MM.1S (cell line): Measurements from ENCODE around the gene THAP7.

Experiments
- DNase-seq: peaks from one replicate; pipeline ENCODE4 v3.0.0-alpha.2; 2015
- H2AFZ ChIP-seq: fragments of 300-600 bp; sonication (generic); 2 replicates; pipeline ENCODE4 v1.6.0; 2016; ENCODE audit warnings: antibody characterized with exemption, low read length
- H3F3A ChIP-seq: fragments of 300-600 bp; sonication (generic); 2 replicates; pipeline ENCODE4 v1.6.1; 2016; ENCODE audit warnings: mild to moderate bottlenecking, antibody characterized with exemption, low read length, moderate library complexity, mixed read lengths; ENCODE audit not compliant: insufficient read depth
- H3K27ac ChIP-seq: fragments of 300-600 bp; sonication (generic); 2 replicates; pipeline ENCODE4 v1.5.1; 2016; ENCODE audit warnings: mild to moderate bottlenecking, low read length
- H3K27me3 ChIP-seq: fragments of 300-600 bp; sonication (generic); replicated peaks from 2 replicates; pipeline ENCODE4 v1.6.0; 2016; ENCODE audit warnings: low read length; ENCODE audit not compliant: insufficient read depth
- H3K36me3 ChIP-seq: fragments of 300-600 bp; sonication (generic); replicated peaks from 2 replicates; pipeline ENCODE4 v1.6.1; 2016; ENCODE audit warnings: mild to moderate bottlenecking, low read length, mixed read lengths; ENCODE audit not compliant: insufficient read depth
- H3K4me1 ChIP-seq: fragments of 300-600 bp; sonication (generic); 2 replicates; pipeline ENCODE4 v1.6.1; 2016; ENCODE audit warnings: low read length, mixed read lengths
- H3K4me2 ChIP-seq: fragments of 300-600 bp; sonication (generic); 2 replicates; pipeline ENCODE4 v1.6.0; 2016; ENCODE audit warnings: low read depth, low read length
- H3K4me3 ChIP-seq: fragments of 300-600 bp; sonication (generic); 2 replicates; pipeline ENCODE4 v1.5.1; 2016; ENCODE audit warnings: low read length, mixed read lengths
- H3K79me2 ChIP-seq: fragments of 300-600 bp; sonication (generic); 2 replicates; pipeline ENCODE4 v1.6.1; 2016; ENCODE audit warnings: mixed run types, low read length, mixed read lengths
- H3K9ac ChIP-seq: fragments of 300-600 bp; sonication (generic); 2 replicates; pipeline ENCODE4 v1.6.1; 2016; ENCODE audit warnings: low read length, mixed read lengths
- H3K9me2 ChIP-seq: fragments of 300-600 bp; sonication (generic); replicated peaks from 2 replicates; pipeline ENCODE4 v1.6.1; 2016; ENCODE audit warnings: mild to moderate bottlenecking, low read length, mixed read lengths; ENCODE audit not compliant: insufficient read depth
- H3K9me3 ChIP-seq: fragments of 300-600 bp; sonication (generic); replicated peaks from 2 replicates; pipeline ENCODE4 v1.6.1; 2016; ENCODE audit warnings: mild to moderate bottlenecking, low read length, mixed read lengths; ENCODE audit not compliant: insufficient read depth
- H4K20me1 ChIP-seq: fragments of 300-600 bp; sonication (generic); 2 replicates; pipeline ENCODE4 v1.6.1; 2016; ENCODE audit warnings: mild to moderate bottlenecking, low read length, moderate library complexity, mixed read lengths; ENCODE audit not compliant: insufficient read depth
- CTCF ChIP-seq: fragments of 300-600 bp; sonication (generic); IDR thresholded peaks from 2 replicates; pipeline ENCODE4 v1.5.1; 2016; ENCODE audit warnings: antibody characterized with exemption, low read length, mixed read lengths
- EZH2 ChIP-seq: fragments of 300-600 bp; sonication (generic); optimal IDR thresholded peaks from 2 replicates; pipeline ENCODE3; 2017; ENCODE audit warnings: low read depth, mild to moderate bottlenecking, antibody characterized with exemption, low read length, mixed read lengths
- EZH2phosphoT487 ChIP-seq: fragments of 300-600 bp; sonication (generic); IDR thresholded peaks from 2 replicates; pipeline ENCODE4 v1.6.1; 2018; ENCODE audit warnings: antibody characterized with exemption, low read length

The THAP7 gene

GRCh38 chr22:21047730-21048129 is 45.8 kb upstream of the THAP7 start:
- H3K9me3 ChIP-seq: no peaks in the 10 kb centered on the region
- H4K20me1 ChIP-seq: no peaks in the 10 kb centered on the region
- H3K9ac ChIP-seq: no peak overlapping the region
- no peak for TF ChIP-seq CTCF
- H2AFZ ChIP-seq: no peak overlapping the region
- H3K27ac ChIP-seq: no peak overlapping the region
- no peak for DNase-seq
- H3K9me2 ChIP-seq: no peaks in the 10 kb centered on the region
- H3K4me3 ChIP-seq: no peak overlapping the region
- H3K4me2 ChIP-seq: no peak overlapping the region
- H3K36me3 ChIP-seq: no peaks in the 10 kb centered on the region
- no peaks in the 10 kb centered on the region for H3K27me3 ChIP-seq
- H3K4me1 ChIP-seq: peaks cover 11% of the 10 kb centered on the region
- H3F3A ChIP-seq: no peaks in the 10 kb centered on the region
- no peaks in the 10 kb centered on the region for H3K79me2 ChIP-seq

- no peak overlapping the region for H3K4me2 ChIP-seq
- H3K36me3 ChIP-seq: no peaks in the 10 kb centered on the region
- H3K27ac ChIP-seq: no peak overlapping the region
- H2AFZ ChIP-seq: no peak overlapping the region
- no peaks in the 10 kb centered on the region for H3K79me2 ChIP-seq
- no peaks in the 10 kb centered on the region for H3K9me2 ChIP-seq
- H3K9me3 ChIP-seq: no peaks in the 10 kb centered on the region
- no peaks in the 10 kb centered on the region for H4K20me1 ChIP-seq
- no peak for TF ChIP-seq CTCF
- no peak for TF ChIP-seq EZH2
- no peak for TF ChIP-seq EZH2phosphoT487
- H3K9ac ChIP-seq: no peak overlapping the region
- peaks cover 11% of the 10 kb centered on the region for H3K4me1 ChIP-seq
- no peaks in the 10 kb centered on the region for H3F3A ChIP-seq
- no peaks in the 10 kb centered on the region for H3K27me3 ChIP-seq
- no peak overlapping the region for H3K4me3 ChIP-seq
- no peak for DNase-seq
These were observed 45.2 kb upstream of the THAP7 start for GRCh38 chr22:21047035-21047661.

- no peaks in the 10 kb centered on the region for H3K36me3 ChIP-seq
- no peaks in the 10 kb centered on the region for H3K27me3 ChIP-seq
- H3K9ac ChIP-seq: peak within 1 kb of the TSS; percentile 61
These were observed 43.8 kb upstream of the THAP7 start, which contains the start of gene LRRC74B for GRCh38 chr22:21045585-21046294. LRRC74B (plus strand) TSS chr22:21045946; CDS start chr22:21045987, 41 bp downstream.

More at GRCh38 chr22:21045585-21046294, 43.8 kb upstream of the THAP7 start, which contains the start of gene LRRC74B:
- Histone ChIP-seq H3F3A (peaks cover 8% of the 10 kb centered on the region; the same call in 1 of the 2 replicates), H3K4me3 (peak within 1 kb of the TSS; percentile 67), H3K79me2 (no peaks in the 10 kb centered on the region), H2AFZ (peak within 1 kb of the TSS; percentile 80), H3K9me2 (no peaks in the 10 kb centered on the region), H4K20me1 (no peaks in the 10 kb centered on the region), H3K27ac (peak within 1 kb of the TSS; percentile 37; the same call in 1 of the 2 replicates), H3K4me1 (peaks cover 11% of the 10 kb centered on the region), H3K4me2 (peak within 1 kb of the TSS; percentile 97), H3K9me3 (no peaks in the 10 kb centered on the region)
- no peak for TF ChIP-seq EZH2
- no peak for TF ChIP-seq EZH2phosphoT487
- TF ChIP-seq CTCF: no peak
- DNase-seq: peak; percentile 94
